MM.1S (cell line): ENCODE measurements around the gene EPPIN.

Source experiments
- DNase-seq: peaks from one replicate; pipeline ENCODE4 v3.0.0-alpha.2; 2015
- H2AFZ ChIP-seq: fragments of 300-600 bp; sonication (generic); 2 replicates; pipeline ENCODE4 v1.6.0; 2016; ENCODE audit warnings: antibody characterized with exemption, low read length
- H3F3A ChIP-seq: fragments of 300-600 bp; sonication (generic); 2 replicates; pipeline ENCODE4 v1.6.1; 2016; ENCODE audit warnings: mild to moderate bottlenecking, antibody characterized with exemption, low read length, moderate library complexity, mixed read lengths; ENCODE audit not compliant: insufficient read depth
- H3K27ac ChIP-seq: fragments of 300-600 bp; sonication (generic); 2 replicates; pipeline ENCODE4 v1.5.1; 2016; ENCODE audit warnings: mild to moderate bottlenecking, low read length
- H3K27me3 ChIP-seq: fragments of 300-600 bp; sonication (generic); replicated peaks from 2 replicates; pipeline ENCODE4 v1.6.0; 2016; ENCODE audit warnings: low read length; ENCODE audit not compliant: insufficient read depth
- H3K36me3 ChIP-seq: fragments of 300-600 bp; sonication (generic); replicated peaks from 2 replicates; pipeline ENCODE4 v1.6.1; 2016; ENCODE audit warnings: mild to moderate bottlenecking, low read length, mixed read lengths; ENCODE audit not compliant: insufficient read depth
- H3K4me1 ChIP-seq: fragments of 300-600 bp; sonication (generic); 2 replicates; pipeline ENCODE4 v1.6.1; 2016; ENCODE audit warnings: low read length, mixed read lengths
- H3K4me2 ChIP-seq: fragments of 300-600 bp; sonication (generic); 2 replicates; pipeline ENCODE4 v1.6.0; 2016; ENCODE audit warnings: low read depth, low read length
- H3K4me3 ChIP-seq: fragments of 300-600 bp; sonication (generic); 2 replicates; pipeline ENCODE4 v1.5.1; 2016; ENCODE audit warnings: low read length, mixed read lengths
- H3K79me2 ChIP-seq: fragments of 300-600 bp; sonication (generic); 2 replicates; pipeline ENCODE4 v1.6.1; 2016; ENCODE audit warnings: mixed run types, low read length, mixed read lengths
- H3K9ac ChIP-seq: fragments of 300-600 bp; sonication (generic); 2 replicates; pipeline ENCODE4 v1.6.1; 2016; ENCODE audit warnings: low read length, mixed read lengths
- H3K9me2 ChIP-seq: fragments of 300-600 bp; sonication (generic); replicated peaks from 2 replicates; pipeline ENCODE4 v1.6.1; 2016; ENCODE audit warnings: mild to moderate bottlenecking, low read length, mixed read lengths; ENCODE audit not compliant: insufficient read depth
- H3K9me3 ChIP-seq: fragments of 300-600 bp; sonication (generic); replicated peaks from 2 replicates; pipeline ENCODE4 v1.6.1; 2016; ENCODE audit warnings: mild to moderate bottlenecking, low read length, mixed read lengths; ENCODE audit not compliant: insufficient read depth
- H4K20me1 ChIP-seq: fragments of 300-600 bp; sonication (generic); 2 replicates; pipeline ENCODE4 v1.6.1; 2016; ENCODE audit warnings: mild to moderate bottlenecking, low read length, moderate library complexity, mixed read lengths; ENCODE audit not compliant: insufficient read depth
- EZH2 ChIP-seq: fragments of 300-600 bp; sonication (generic); optimal IDR thresholded peaks from 2 replicates; pipeline ENCODE3; 2017; ENCODE audit warnings: low read depth, mild to moderate bottlenecking, antibody characterized with exemption, low read length, mixed read lengths
- EZH2phosphoT487 ChIP-seq: fragments of 300-600 bp; sonication (generic); IDR thresholded peaks from 2 replicates; pipeline ENCODE4 v1.6.1; 2018; ENCODE audit warnings: antibody characterized with exemption, low read length
- TF ChIP-seq, protein P1 (sequence below): fragments of 300-600 bp; sonication (generic); IDR thresholded peaks from 2 replicates; pipeline ENCODE4 v1.5.1; 2016; ENCODE audit warnings: antibody characterized with exemption, low read length, mixed read lengths

EPPIN gene

GRCh38 chr20:45547206-45547770 lies at the start of gene EPPIN:
Gene EPPIN, minus strand, starts transcription at chr20:45547401. Its CDS starts 44 bp downstream, at chr20:45547357.
- H2AFZ ChIP-seq, result no peak within 1 kb of the TSS
- no peaks in the 10 kb centered on the region for H3K9me2 ChIP-seq
- no peaks in the 10 kb centered on the region for H3K4me1 ChIP-seq
- H3K9me3 ChIP-seq, result no peaks in the 10 kb centered on the region
- no peaks in the 10 kb centered on the region for H3K79me2 ChIP-seq
- H3K9ac ChIP-seq, result no peak within 1 kb of the TSS
- H3K4me3 ChIP-seq, result no peak within 1 kb of the TSS
- H3K36me3 ChIP-seq, result no peaks in the 10 kb centered on the region
- no peak within 1 kb of the TSS for H3K4me2 ChIP-seq
- TF ChIP-seq EZH2phosphoT487, result no peak
- TF ChIP-seq EZH2, result no peak
- TF ChIP-seq, protein P1, sequence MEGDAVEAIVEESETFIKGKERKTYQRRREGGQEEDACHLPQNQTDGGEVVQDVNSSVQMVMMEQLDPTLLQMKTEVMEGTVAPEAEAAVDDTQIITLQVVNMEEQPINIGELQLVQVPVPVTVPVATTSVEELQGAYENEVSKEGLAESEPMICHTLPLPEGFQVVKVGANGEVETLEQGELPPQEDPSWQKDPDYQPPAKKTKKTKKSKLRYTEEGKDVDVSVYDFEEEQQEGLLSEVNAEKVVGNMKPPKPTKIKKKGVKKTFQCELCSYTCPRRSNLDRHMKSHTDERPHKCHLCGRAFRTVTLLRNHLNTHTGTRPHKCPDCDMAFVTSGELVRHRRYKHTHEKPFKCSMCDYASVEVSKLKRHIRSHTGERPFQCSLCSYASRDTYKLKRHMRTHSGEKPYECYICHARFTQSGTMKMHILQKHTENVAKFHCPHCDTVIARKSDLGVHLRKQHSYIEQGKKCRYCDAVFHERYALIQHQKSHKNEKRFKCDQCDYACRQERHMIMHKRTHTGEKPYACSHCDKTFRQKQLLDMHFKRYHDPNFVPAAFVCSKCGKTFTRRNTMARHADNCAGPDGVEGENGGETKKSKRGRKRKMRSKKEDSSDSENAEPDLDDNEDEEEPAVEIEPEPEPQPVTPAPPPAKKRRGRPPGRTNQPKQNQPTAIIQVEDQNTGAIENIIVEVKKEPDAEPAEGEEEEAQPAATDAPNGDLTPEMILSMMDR, result no peak
- no peak for DNase-seq
- H4K20me1 ChIP-seq, result no peaks in the 10 kb centered on the region
- no peak within 1 kb of the TSS for H3K27ac ChIP-seq
- H3K27me3 ChIP-seq, result no peaks in the 10 kb centered on the region
- H3F3A ChIP-seq, result no peaks in the 10 kb centered on the region

- Histone ChIP-seq H3F3A (no peaks in the 10 kb centered on the region), H4K20me1 (no peaks in the 10 kb centered on the region), H3K4me1 (no peaks in the 10 kb centered on the region), H3K27me3 (no peaks in the 10 kb centered on the region), H3K9me2 (no peaks in the 10 kb centered on the region), H3K4me2 (no peak overlapping the region), H3K4me3 (no peak overlapping the region), H3K79me2 (no peaks in the 10 kb centered on the region), H2AFZ (no peak overlapping the region), H3K9ac (no peak overlapping the region), H3K36me3 (no peaks in the 10 kb centered on the region), H3K9me3 (no peaks in the 10 kb centered on the region), H3K27ac (no peak overlapping the region)
- TF ChIP-seq EZH2phosphoT487 (no peak), EZH2 (no peak)
- TF ChIP-seq, protein P1, result no peak
- no peak for DNase-seq
Observed at GRCh38 chr20:45595235-45595634, 48.0 kb upstream of the EPPIN start.

- Histone ChIP-seq H3K9me2 (no peaks in the 10 kb centered on the region), H3K4me2 (no peak overlapping the region), H4K20me1 (no peaks in the 10 kb centered on the region), H2AFZ (no peak overlapping the region), H3K9me3 (no peaks in the 10 kb centered on the region), H3K79me2 (no peaks in the 10 kb centered on the region), H3K27me3 (no peaks in the 10 kb centered on the region), H3K9ac (no peak overlapping the region), H3K4me1 (no peaks in the 10 kb centered on the region), H3K4me3 (no peak overlapping the region), H3K27ac (no peak overlapping the region), H3F3A (no peaks in the 10 kb centered on the region), H3K36me3 (no peaks in the 10 kb centered on the region)
- TF ChIP-seq EZH2 (no peak), EZH2phosphoT487 (no peak)
- TF ChIP-seq, protein P1, result no peak
- no peak for DNase-seq
Observed at GRCh38 chr20:45593498-45593897, 46.3 kb upstream of the EPPIN start.
